ENCODE results near the gene TMEM30A. TPM values are rescaled to one million over a fixed set of nuclear protein-coding genes. Genes with fewer than 3 reads are reported as not detected.

Gene TMEM30A
- total RNA-seq, 5 donors from 2014 or later (not counting 1 experiment from before 2014, with no cell fraction given) = 43.4 to 67.6 (median 55.1) TPM

- ATAC-seq (replicated peaks in 1 of 4) = peak; percentile 41 to 60 (median 43)
- no peak overlapping the region for H3K4me3 ChIP-seq (ENCODE audit: control insufficient read depth in 1 of 2, extremely low read depth in 1 of 2, low read length in 1 of 2)
- no peaks in the 10 kb centered on the region for H3K4me1 ChIP-seq (ENCODE audit: control insufficient read depth in 1 of 2, extremely low read depth in 1 of 2, insufficient read depth in 2 of 2, low read length in 2 of 2)
- no peaks in the 10 kb centered on the region for H3K36me3 Mint-ChIP-seq
- H3K36me3 ChIP-seq (ENCODE audit: control insufficient read depth in 2 of 2, extremely low read depth in 1 of 2, insufficient read depth in 1 of 2, low read length in 1 of 2) = no peaks in the 10 kb centered on the region
- H3K27ac ChIP-seq (ENCODE audit: low read length) = no peak overlapping the region
- ChIA-PET POLR2A (interaction anchor here in 1 of 2 donors (0.6 kb wide), 2 partner anchors 53 to 54 kb away, joined by 3 to 4 read pairs; no protein-coding TSS in a partner anchor), CTCF (interaction anchor here (0.6 to 2.5 kb wide), 23 partner anchors 11 to 1558 kb away, joined by 3 to 13 read pairs (median 4); partner anchors contain the start of gene TMEM30A (in 1 of the 2))
- H3K4me1 Mint-ChIP-seq = no peaks in the 10 kb centered on the region
- no CpG with 5 or more reads among the region's 3 CpGs for WGBS (ENCODE audit: insufficient coverage)
- peak in 1 of 35 experiments; percentile 79 for DNase-seq
- H3K27me3 ChIP-seq (replicated peaks in 1 of 2; ENCODE audit: control insufficient read depth in 2 of 2, extremely low read depth in 1 of 2, insufficient read depth in 2 of 2, low read length in 1 of 2) = no peaks in the 10 kb centered on the region
- H3K4me3 Mint-ChIP-seq = no peak overlapping the region
- H3K27me3 Mint-ChIP-seq = no peaks in the 10 kb centered on the region
- H3K9me3 Mint-ChIP-seq = no peaks in the 10 kb centered on the region
- H3K27ac Mint-ChIP-seq = no peak overlapping the region
- no peaks in the 10 kb centered on the region for H3K9me3 ChIP-seq
These were observed 12.5 kb upstream of the TMEM30A start for GRCh38 chr6:75296811-75297779.

- 83% methylated on average over 1 of the region's 2 CpGs for WGBS (ENCODE audit: insufficient coverage)
- Histone ChIP-seq H3K9me3 (no peaks in the 10 kb centered on the region), H3K27ac (ENCODE audit: low read length) (no peak overlapping the region)
These were observed 8.0 kb upstream of the TMEM30A start for GRCh38 chr6:75292555-75292954.

GRCh38 chr6:75291744-75292143, 7.2 kb upstream of the TMEM30A start:
- DNase-seq (no peak), ATAC-seq (replicated peaks in 1 of 4) (no peak)
- H3K4me1 ChIP-seq (ENCODE audit: control insufficient read depth in 1 of 2, extremely low read depth in 1 of 2, insufficient read depth in 2 of 2, low read length in 2 of 2) = no peaks in the 10 kb centered on the region
- Mint-ChIP-seq H3K36me3 (peaks cover 11% of the 10 kb centered on the region), H3K9me3 (no peaks in the 10 kb centered on the region), H3K4me1 (peaks cover 3 to 25% (median 4%) of the 10 kb centered on the region in 3 donors), H3K27ac (no peak overlapping the region), H3K27me3 (no peaks in the 10 kb centered on the region), H3K4me3 (no peak overlapping the region)
- H3K9me3 ChIP-seq = no peaks in the 10 kb centered on the region
- no peak overlapping the region for H3K4me3 ChIP-seq (ENCODE audit: control insufficient read depth in 1 of 2, extremely low read depth in 1 of 2, low read length in 1 of 2)
- H3K27ac ChIP-seq (ENCODE audit: low read length) = no peak overlapping the region
- no peaks in the 10 kb centered on the region for H3K27me3 ChIP-seq (replicated peaks in 1 of 2; ENCODE audit: control insufficient read depth in 2 of 2, extremely low read depth in 1 of 2, insufficient read depth in 2 of 2, low read length in 1 of 2)
- ChIA-PET CTCF (no interaction called here), POLR2A (no interaction called here)
- peaks cover 0 to 2% of the 10 kb centered on the region in 2 donors for H3K36me3 ChIP-seq (ENCODE audit: control insufficient read depth in 2 of 2, extremely low read depth in 1 of 2, insufficient read depth in 1 of 2, low read length in 1 of 2)
- no CpG with 5 or more reads among the region's 1 CpG for WGBS (ENCODE audit: insufficient coverage)

More at GRCh38 chr6:75292555-75292954, 8.0 kb upstream of the TMEM30A start:
- Histone ChIP-seq H3K4me1 (ENCODE audit: control insufficient read depth in 1 of 2, extremely low read depth in 1 of 2, insufficient read depth in 2 of 2, low read length in 2 of 2) (no peaks in the 10 kb centered on the region), H3K27me3 (replicated peaks in 1 of 2; ENCODE audit: control insufficient read depth in 2 of 2, extremely low read depth in 1 of 2, insufficient read depth in 2 of 2, low read length in 1 of 2) (no peaks in the 10 kb centered on the region), H3K4me3 (ENCODE audit: control insufficient read depth in 1 of 2, extremely low read depth in 1 of 2, low read length in 1 of 2) (no peak overlapping the region), H3K36me3 (ENCODE audit: control insufficient read depth in 2 of 2, extremely low read depth in 1 of 2, insufficient read depth in 1 of 2, low read length in 1 of 2) (peaks cover 0 to 2% of the 10 kb centered on the region in 2 donors)
- POLR2A ChIA-PET = interaction anchor here in 1 of 2 donors (0.7 kb wide), 1 partner anchor 13 kb away, joined by 3 read pairs; no protein-coding TSS in a partner anchor
- no peaks in the 10 kb centered on the region for H3K9me3 Mint-ChIP-seq
- peaks cover 11% of the 10 kb centered on the region for H3K36me3 Mint-ChIP-seq
- peaks cover 3 to 17% (median 4%) of the 10 kb centered on the region in 3 donors for H3K4me1 Mint-ChIP-seq
- DNase-seq (no peak), ATAC-seq (replicated peaks in 1 of 4) (no peak)
- no peak overlapping the region for H3K4me3 Mint-ChIP-seq
- H3K27me3 Mint-ChIP-seq = no peaks in the 10 kb centered on the region
- H3K27ac Mint-ChIP-seq = no peak overlapping the region
- CTCF ChIA-PET = no interaction called here

DNA sequence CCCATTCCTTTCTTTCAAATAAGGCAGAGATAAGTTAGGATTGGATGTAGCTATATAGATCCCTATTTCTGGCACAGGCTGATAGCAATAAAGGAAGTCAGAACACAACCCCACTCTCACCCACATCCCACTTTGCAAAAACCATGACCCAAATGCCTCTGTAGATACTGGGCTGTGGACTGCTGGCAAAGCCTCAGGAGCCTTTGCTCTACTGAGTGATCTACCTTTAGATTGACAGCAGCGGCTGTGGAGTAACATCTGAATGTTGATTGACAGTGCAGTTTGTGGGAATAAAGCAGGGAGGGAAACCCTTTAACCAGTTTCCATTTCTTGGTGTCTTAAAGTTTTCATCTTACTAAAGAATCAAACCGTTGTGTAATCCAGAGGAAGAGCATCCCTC, 6.7 kb upstream of the TMEM30A start:
- Histone ChIP-seq H3K4me1 (ENCODE audit: control insufficient read depth in 1 of 2, extremely low read depth in 1 of 2, insufficient read depth in 2 of 2, low read length in 2 of 2) (no peaks in the 10 kb centered on the region), H3K9me3 (no peaks in the 10 kb centered on the region), H3K36me3 (ENCODE audit: control insufficient read depth in 2 of 2, extremely low read depth in 1 of 2, insufficient read depth in 1 of 2, low read length in 1 of 2) (peaks cover 0 to 2% of the 10 kb centered on the region in 2 donors), H3K27me3 (replicated peaks in 1 of 2; ENCODE audit: control insufficient read depth in 2 of 2, extremely low read depth in 1 of 2, insufficient read depth in 2 of 2, low read length in 1 of 2) (no peaks in the 10 kb centered on the region), H3K27ac (ENCODE audit: low read length) (no peak overlapping the region), H3K4me3 (ENCODE audit: control insufficient read depth in 1 of 2, extremely low read depth in 1 of 2, low read length in 1 of 2) (no peak overlapping the region)
- ChIA-PET POLR2A (no interaction called here), CTCF (no interaction called here)
- Mint-ChIP-seq H3K27me3 (no peaks in the 10 kb centered on the region), H3K4me1 (peaks cover 3 to 29% (median 4%) of the 10 kb centered on the region in 3 donors), H3K4me3 (no peak overlapping the region), H3K9me3 (no peaks in the 10 kb centered on the region), H3K27ac (no peak overlapping the region), H3K36me3 (peaks cover 11% of the 10 kb centered on the region)
- DNase-seq (no peak), ATAC-seq (replicated peaks in 1 of 4) (no peak)
- no CpG with 5 or more reads among the region's 2 CpGs for whole genome bisulfite sequencing (ENCODE audit: insufficient coverage)

DNA sequence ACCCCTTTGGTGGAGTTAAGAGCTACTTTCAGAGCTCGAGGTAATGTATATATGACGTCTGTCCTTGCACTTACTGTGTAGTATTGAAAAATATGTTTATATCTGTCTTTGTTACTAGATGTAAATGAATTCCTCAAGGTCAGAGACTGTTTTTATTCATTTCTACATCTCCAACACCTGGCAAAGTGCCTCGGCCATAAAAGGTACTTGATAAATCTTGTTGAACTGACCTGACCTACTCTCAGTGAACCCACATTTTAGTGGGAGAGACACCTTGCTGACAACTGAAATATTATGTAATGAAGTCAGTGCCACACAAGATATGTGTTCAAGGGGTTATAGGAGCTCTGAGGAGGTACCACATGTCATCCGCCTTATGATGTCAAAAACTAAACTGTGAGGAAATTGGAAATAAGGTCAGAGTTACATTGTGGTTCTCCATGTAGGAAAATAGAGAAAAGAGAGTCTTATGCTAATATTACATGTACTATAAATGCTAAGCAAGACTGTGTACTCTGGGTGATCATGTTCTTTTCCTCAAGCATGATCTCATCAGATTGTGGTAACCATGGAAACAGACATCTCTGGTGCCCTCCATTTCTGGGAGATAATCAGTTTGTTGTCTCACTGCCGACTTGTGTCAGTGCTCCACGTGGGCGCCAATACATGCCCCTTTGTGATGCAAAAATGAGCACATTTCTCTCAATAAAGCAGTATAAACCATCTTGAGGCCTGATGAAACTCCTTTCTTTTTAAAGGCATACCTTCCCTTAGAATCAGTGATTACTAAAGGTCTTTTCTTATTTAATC, 5.7 kb upstream of the TMEM30A start:
- Histone ChIP-seq H3K4me3 (ENCODE audit: control insufficient read depth in 1 of 2, extremely low read depth in 1 of 2, low read length in 1 of 2) (no peak overlapping the region), H3K27ac (ENCODE audit: low read length) (no peak overlapping the region), H3K9me3 (no peaks in the 10 kb centered on the region), H3K36me3 (ENCODE audit: control insufficient read depth in 2 of 2, extremely low read depth in 1 of 2, insufficient read depth in 1 of 2, low read length in 1 of 2) (peaks cover 0 to 2% of the 10 kb centered on the region in 2 donors), H3K27me3 (replicated peaks in 1 of 2; ENCODE audit: control insufficient read depth in 2 of 2, extremely low read depth in 1 of 2, insufficient read depth in 2 of 2, low read length in 1 of 2) (no peaks in the 10 kb centered on the region), H3K4me1 (ENCODE audit: control insufficient read depth in 1 of 2, extremely low read depth in 1 of 2, insufficient read depth in 2 of 2, low read length in 2 of 2) (peaks cover 4 to 5% of the 10 kb centered on the region in 2 experiments)
- ChIA-PET CTCF (no interaction called here), POLR2A (no interaction called here)
- Mint-ChIP-seq H3K27ac (no peak overlapping the region), H3K4me3 (no peak overlapping the region), H3K36me3 (peaks cover 11% of the 10 kb centered on the region), H3K27me3 (no peaks in the 10 kb centered on the region), H3K9me3 (no peaks in the 10 kb centered on the region), H3K4me1 (peaks cover 3 to 31% (median 4%) of the 10 kb centered on the region in 3 donors)
- ATAC-seq (replicated peaks in 1 of 4) = no peak
- WGBS (ENCODE audit: insufficient coverage) = 78% methylated on average over 3 of the region's 7 CpGs
- DNase-seq = no peak

- Histone ChIP-seq H3K4me1 (ENCODE audit: control insufficient read depth in 1 of 2, extremely low read depth in 1 of 2, insufficient read depth in 2 of 2, low read length in 2 of 2) (peaks cover 5 to 14% of the 10 kb centered on the region in 2 experiments), H3K36me3 (ENCODE audit: control insufficient read depth in 2 of 2, extremely low read depth in 1 of 2, insufficient read depth in 1 of 2, low read length in 1 of 2) (peaks cover 0 to 2% of the 10 kb centered on the region in 2 donors), H3K27ac (ENCODE audit: low read length) (no peak overlapping the region), H3K9me3 (no peaks in the 10 kb centered on the region), H3K4me3 (ENCODE audit: control insufficient read depth in 1 of 2, extremely low read depth in 1 of 2, low read length in 1 of 2) (no peak overlapping the region), H3K27me3 (replicated peaks in 1 of 2; ENCODE audit: control insufficient read depth in 2 of 2, extremely low read depth in 1 of 2, insufficient read depth in 2 of 2, low read length in 1 of 2) (no peaks in the 10 kb centered on the region)
- Mint-ChIP-seq H3K27ac (no peak overlapping the region), H3K4me3 (no peak overlapping the region), H3K9me3 (no peaks in the 10 kb centered on the region), H3K36me3 (peaks cover 11% of the 10 kb centered on the region), H3K27me3 (no peaks in the 10 kb centered on the region), H3K4me1 (peaks cover 3 to 31% (median 4%) of the 10 kb centered on the region in 3 donors)
- ChIA-PET CTCF (no interaction called here), POLR2A (no interaction called here)
- WGBS (ENCODE audit: insufficient coverage) = no CpG with 5 or more reads among the region's 1 CpG
- DNase-seq = no peak
- no peak for ATAC-seq (replicated peaks in 1 of 4)
These were observed 3.4 kb upstream of the TMEM30A start for GRCh38 chr6:75288023-75288422.
